HG03066 (cell line): ENCODE measurements around the gene PLA2G4C.

Source experiments
- ATAC-seq: cut with Tn5 transposase; IDR thresholded peaks from one replicate; pipeline ENCODE4 v1.9.1; 2021; ENCODE audit warnings: low read depth; ENCODE audit not compliant: unreplicated experiment

PLA2G4C gene

DNA sequence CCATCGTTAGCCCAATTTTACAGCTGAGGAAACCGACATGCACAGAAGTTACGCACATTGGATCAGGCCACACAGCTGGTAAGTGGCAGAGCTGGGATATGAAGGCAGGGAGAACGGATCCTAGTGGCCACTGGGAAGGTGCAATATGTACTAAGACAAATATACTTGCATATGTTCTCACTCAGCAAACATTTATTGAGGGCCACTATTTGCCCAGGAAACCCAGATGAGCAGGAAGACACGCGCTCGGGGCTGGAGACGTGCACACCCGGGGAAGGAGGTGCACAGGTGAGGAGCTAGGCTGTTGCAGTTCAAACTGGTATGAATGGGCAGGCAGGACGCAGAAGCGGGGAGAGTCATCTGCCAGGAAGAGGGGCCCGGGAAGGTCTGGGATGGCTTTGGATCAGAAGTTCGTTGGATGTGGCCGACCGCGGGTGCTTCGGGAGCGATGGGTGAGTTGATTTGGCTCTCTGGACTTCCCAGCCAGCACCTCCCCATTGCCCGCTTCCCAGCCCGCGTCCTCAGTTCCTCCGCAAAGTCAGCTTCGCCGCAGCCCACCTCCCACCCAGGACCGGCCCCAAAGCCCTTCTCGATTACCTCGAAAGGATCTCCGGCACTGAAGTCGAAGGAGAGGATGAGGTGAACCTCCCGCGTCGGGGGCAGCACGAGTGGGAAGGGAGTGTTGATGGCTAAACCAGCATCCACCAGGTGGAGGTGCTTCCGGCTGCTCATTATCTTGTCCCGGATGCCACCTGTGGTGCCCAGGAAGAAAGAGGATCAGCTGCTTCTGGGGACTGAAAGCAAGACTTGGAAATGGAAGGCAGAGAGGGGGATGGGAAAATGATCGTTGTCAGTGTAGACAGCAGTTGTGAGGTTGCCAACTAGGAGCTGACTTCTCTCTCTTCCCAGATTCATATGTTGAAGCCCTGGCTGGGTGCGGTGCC lies 48.9 kb downstream of the PLA2G4C start:
- no peak for ATAC-seq

DNA sequence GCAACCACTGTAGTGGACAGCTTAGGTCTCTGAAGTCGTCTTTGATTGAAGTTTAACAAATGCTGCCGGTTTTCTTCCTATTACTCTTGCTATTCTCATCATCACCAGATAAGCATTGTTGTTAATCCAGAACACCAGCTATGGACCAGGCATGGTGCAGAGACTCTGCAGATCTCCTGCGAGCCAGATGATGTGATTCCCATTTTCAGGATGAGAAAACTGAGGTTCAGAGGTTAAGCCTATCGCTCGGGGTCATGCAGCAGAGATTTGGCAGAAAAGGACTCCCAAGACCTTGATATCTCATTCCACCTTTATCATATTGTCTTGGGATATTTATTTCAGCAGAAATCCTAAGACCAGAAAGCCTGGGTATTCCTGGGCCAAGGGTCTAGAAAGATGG lies 50.2 kb downstream of the PLA2G4C start:
- ATAC-seq, result no peak

DNA sequence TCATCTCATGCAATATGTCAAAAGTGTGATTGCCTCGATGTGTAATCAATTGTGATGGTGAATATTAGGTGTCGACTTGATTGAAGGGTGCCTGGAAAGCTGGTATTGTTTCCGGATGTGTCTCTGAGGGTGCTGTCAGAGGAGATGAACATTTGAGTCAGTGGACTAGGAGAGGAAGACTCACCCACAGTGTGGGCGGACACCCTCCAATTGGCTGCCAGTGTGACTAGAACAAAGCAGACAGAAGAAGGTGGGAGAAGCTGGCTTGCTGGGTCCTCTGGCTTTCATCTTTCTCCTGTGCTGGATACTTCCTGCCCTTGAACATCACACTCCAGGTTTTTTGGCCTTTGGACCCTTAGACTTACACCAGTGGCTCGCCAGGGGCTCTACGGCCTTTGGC lies 51.3 kb downstream of the PLA2G4C start:
- ATAC-seq, result no peak

DNA sequence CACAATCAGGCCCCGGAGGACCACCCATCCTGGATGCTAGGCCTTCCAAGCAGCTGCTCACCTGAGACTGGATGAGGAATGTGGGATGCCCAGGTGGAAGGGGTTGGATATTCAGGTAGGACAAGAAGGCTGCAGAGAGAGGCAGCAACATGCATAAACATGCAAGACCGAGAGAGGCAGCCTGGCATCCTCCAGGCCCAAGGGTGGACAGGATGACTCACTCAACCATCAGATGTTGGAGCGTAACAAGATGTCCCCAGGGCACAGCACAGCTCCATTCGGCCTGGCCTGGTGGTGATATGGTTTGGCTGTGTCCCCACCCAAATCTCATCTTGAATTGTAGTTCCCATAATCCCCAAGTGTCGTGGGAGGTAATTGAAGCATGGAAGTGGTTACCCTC lies 56.8 kb downstream of the PLA2G4C start:
- no peak for ATAC-seq

DNA sequence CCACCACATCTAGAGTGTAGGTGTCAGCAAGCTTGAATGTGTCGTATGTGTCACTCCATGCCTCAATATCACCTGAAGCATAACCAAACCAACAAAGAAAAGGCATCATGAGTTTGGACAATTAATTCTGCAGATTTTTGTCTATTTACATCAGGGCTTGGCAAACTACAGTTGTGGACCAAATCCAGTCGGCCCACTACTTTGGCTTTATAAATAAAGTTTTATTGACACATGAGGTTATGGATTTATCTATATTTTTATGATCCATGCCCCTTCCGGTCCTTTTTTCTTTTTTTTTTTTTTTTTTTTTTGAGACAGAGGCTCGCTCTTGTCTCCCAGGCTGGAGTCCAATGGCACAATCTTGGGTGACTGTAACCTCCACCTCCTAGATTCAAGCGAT lies 57.5 kb downstream of the PLA2G4C start:
- no peak for ATAC-seq

DNA sequence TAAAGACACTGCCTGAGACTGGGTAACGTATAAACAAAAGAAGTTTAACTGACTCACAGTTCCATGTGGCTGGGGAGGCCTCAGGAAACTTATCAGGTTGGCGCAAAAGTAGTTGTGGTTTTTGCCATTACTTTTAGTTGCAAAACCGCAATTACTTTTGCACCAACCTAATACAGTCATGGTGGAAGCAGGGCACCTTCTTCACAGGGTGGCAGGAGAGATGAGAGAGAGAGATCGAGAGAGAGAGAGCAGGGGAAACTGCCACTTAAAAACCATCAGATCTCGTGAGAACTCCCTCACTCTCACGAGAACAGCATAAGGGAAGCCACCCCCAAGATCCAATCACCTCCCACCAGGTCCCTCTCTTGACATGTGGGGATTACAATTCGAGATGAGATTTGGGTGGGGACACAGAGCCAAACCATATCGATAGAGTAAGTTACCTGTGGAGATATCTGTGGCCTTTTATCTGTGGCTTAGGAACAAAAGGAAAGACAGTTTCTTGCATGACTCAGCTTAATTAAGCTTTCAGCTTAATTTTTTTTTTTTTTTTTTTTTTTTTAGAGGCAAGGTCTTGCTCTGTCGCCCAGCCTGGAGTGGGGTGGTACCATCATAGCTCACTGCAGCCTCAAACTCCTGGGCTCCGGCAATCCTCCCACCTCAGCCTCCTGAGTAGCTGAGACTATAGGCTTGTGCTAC lies 59.1 kb downstream of the PLA2G4C start:
- no peak for ATAC-seq

DNA sequence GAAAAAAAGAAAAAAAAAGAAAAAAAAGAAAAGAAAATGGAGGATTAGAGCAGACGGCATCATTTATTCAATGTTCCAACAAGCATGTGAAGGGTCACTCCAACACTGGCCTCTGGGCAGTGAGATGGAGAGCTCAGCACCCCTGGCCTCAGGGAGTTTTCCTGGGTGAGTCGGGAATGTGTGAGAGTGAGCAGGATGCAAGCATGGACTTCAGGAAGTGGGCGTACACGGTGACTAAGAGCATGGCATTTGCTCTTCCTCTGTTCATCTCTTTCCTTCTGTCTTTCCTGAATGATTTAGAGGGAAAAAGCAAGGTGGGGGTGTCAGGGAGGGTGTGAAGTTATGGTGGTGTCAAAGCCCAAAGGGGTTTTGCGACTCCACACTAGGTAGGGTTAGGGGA lies 66.1 kb downstream of the PLA2G4C start:
- ATAC-seq, result no peak

DNA sequence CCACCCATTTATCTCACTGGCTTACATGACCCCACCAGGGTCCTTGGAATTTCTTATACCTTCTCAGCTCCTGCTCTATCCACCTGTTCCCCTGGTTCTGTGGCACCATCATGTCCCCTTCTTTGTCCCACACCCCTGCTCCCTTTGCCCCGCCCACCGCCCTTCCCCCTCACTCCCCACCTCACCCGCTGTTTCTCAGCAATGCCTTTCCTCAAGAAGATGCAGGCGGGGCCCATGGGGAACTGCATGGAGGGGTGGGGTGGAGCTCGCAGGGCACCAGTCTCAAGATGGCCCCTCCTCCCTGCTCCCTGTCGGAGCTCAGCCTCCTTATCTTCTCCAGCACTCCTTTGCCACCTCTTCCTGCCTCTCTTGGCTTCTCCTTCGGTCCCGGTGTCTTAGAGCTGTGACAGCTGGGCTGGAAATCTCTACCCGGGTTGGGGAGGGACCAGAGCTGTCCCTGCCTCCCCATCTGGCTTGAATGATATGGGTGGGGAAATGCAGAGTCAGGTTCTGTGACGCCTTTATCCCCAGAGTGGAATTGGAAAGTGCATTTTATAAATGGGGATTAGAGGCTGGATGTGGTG lies 66.8 kb downstream of the PLA2G4C start, which contains the start of gene CABP5:
Gene CABP5 (minus strand): TSS at position 405 of the 584 bp plus-strand sequence. CDS start 157 bp downstream, at position 248.
- no peak for ATAC-seq

DNA sequence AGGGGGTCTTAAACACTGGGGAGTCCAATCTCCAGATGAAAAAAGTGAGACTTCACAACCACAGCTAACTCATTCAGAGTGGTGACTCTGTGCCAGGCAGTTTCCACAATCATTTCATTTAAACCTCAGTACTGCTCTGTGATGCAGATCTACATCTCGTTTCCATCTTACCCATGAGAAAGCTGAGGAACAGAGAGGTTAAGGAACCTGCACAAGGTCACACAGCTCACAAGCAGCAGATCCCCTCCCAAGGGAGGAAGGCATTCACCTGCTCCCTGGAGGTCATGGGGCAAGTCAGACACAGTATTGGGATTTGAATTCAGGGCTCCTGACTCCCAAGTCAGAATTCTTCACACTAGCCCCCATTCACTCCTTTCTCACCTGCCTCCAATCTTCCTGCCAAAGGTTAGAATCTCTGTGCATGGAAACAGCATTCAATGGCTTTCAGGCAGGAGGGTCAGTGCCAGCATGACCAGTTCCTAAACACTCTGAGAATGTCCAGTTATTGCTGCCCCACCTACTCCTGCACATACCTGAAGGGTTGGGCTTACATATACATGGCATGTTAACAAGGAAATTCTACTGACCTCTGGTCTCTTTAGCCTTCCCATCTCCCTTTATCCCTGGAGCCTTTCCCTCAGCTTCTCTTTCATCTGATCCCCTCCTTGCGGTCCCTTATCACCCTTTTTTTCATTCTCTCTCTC lies 68.6 kb downstream of the PLA2G4C start:
- no peak for ATAC-seq

DNA sequence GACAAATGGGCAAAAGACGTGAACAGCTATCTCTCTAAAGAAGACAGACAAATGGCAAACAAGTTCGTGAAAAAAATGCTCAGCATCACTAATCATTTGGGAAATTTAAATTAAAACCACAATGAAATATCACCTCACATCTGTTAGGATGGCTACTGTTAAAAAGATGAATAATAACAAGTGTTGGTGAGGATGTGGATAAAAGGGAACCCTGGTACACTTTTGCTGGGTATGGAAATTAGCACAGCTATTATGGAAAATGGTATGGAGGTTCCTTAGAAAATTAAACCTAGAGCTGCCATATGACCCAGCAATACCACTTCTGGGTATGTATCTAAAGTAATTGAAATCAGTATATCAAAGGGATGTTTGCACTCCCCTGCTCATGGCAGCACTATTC lies 73.9 kb downstream of the PLA2G4C start:
- ATAC-seq, result no peak

DNA sequence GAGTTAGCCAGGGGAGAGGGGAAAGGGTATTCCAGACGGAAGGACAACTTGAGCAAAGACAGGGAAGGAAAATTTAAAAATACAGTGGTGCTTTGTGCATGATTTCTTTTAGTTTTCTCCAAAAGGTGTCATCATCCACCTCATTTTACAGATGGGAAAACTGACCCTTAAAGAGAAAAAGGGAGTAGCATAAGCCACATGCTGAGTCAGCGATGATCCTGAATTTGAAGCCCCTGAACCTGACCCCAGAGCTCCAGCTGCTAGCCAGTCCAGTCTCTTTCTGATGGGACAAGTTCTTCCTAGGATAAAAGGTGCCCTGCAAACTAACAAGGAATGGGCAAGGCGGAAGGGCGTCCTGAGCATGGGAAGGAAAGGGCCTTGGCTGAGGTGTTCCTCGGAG lies 77.0 kb downstream of the PLA2G4C start:
- no peak for ATAC-seq

DNA sequence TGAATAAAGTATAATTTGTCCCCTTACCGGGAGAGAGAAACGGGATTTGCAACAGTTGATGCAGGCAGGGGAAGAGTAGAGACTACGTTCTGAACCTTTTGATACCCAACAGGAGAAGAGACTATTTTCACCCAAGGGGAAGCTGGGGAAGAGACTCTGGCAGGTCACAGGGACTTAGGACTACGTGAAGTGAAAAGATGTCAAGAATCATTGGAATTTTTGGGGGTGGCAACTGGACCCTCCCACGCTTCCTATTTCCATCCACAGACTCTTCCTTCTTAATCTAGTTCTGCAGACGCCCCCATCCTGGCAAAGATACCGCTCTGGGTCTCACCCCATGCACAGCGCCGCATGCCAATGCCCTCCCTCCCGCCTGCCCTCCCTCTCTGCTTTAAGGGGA lies 80.5 kb downstream of the PLA2G4C start:
- ATAC-seq, result no peak

DNA sequence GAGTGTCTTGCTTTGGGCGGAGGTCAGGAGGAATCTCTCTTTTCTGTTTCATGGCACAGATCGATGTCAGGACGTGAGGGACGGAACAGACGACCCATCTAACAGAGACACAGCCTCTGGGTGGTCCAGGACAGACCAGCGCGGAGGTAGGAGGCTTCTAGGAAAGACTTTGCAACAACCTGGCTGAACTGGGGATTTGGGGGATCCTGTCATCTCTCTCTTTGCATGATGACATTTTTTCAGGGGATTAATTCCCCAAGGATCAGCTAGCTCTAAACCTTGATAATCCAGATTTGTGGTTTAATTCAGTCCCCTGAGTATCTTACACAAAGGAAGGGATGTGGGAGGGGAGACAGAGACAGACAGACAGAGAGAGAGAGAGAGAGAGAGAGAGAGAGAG lies 81.2 kb downstream of the PLA2G4C start:
- no peak for ATAC-seq

DNA sequence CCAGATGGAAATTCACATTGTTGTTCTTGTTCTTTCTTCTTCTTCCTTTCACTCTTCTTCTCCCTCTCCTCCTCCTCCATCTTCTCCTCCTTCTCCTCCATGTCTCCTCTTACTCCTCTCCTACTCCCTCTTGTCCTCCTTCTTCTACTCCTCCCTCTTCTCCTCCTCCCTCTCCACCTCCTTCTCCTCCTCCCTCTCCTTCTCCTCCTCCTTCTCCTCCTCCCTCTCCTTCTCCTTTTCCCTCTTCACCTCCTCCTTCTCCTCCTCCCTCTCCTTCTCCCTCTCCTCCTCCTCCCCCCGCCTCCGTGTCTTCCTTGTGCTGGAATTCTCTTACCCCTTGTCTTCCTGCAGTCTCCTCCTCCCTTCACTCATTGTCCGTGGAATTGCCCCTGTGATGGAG lies 85.1 kb downstream of the PLA2G4C start:
- no peak for ATAC-seq

DNA sequence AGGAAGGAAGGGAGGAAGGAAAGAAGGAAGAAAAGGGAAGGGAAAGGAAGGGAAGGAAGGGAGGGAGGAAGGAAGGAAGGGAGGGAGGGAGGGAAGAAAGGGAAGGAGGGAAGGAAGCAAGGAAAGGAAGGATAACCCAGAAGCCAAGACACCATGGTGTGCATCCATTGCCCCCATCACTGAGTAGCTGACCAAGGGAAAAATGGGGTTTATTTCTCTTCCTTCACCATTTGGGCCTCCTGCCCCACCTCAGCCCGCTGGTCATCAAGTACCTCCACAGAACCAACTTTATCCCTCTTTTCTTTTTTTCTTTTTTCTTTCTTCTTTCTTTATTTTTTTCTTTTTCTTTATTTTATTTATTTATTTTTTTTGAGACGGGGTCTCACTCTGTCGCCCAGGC lies 87.1 kb downstream of the PLA2G4C start:
- no peak for ATAC-seq

DNA sequence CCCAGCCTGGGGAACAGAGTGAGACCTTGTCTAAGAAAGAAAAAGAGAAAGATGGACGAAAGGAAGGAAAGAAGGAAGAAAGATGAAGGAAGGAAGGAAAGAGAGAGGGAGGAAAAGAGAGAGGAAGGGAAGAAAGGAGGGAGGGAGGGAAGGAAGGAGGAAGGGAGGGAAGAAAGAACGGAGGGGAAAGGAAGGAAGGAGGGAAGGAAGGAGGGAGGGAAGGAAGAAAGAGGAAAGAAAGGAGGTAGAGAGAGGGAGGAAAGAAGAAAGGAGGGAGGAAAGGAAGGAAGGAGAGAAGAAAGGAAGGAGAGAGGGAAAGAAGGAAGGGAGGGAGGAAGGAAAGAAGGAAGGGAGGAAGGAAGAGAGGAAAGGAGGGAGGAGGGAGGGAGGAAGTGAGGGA lies 87.6 kb downstream of the PLA2G4C start:
- ATAC-seq, result no peak

DNA sequence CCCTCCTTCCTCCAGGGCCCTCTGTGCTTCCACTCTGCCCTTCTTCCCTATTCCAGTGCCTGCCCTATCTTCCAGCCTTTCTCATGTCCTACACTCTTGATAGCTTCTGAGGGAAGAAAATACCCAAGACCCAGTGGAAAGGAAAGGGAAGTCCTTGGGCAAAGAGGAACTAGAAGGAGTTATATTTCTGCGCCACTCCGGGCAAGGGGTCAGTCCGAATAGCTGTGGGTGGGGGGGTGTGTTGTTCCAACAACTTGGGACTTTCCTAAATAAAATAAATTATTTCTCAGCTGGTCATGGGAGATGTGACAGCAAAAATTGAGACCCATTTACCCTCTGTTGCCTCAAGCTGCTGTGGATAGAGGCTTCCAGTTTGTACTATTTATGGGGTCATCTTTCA lies 89.9 kb downstream of the PLA2G4C start:
- ATAC-seq, result no peak

DNA sequence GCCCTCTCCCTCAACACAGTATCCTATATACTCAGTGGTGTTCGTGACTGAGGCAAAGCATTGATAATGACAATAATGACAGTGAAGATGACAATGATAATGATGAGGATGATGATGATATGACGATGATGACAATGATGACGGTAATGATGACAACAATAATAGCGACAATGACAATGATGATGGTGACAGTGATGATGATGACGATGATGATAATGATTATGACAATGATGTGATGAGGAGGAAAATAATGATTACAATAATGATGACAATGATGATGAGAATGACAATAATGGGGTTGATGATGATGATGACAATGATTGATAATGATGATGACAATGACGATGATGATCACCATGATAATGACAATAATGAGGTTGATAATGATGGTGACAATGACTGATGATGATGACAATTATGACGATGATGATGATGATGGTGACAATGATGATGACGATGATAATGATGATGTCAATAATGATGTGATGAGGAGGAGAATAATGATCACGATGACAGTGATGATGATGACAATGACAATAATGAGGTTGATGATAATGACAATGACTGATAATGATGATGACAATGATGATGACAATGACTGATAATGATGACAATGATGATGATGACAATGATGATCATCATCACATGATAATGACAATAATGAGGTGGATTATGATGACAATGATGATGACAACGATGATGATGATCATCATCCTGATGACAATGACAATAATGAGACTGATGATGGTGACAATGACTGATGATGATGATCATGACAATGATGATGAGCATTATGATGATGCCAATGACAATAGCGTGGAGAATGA lies 99.5 kb downstream of the PLA2G4C start:
- ATAC-seq, result no peak

DNA sequence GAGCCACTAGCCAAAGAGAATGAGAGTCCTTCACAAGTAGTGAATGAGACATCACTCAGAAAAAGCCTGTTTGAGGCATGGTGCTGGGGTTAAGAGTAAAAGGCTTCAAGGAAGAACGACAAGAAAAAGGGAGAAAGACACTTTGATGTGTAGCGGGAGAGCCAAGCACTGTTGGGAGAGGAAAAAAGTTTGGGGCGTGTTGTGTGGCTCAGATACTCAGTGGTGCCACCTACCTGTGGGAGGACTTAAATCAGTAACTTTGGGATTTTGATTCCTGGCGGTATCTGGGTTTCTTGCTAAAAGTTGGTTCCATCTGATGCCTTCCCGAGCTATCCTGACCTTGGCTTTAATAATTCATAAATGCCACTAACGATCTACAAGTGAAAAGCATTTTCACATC lies 103.9 kb downstream of the PLA2G4C start:
- ATAC-seq, result no peak

DNA sequence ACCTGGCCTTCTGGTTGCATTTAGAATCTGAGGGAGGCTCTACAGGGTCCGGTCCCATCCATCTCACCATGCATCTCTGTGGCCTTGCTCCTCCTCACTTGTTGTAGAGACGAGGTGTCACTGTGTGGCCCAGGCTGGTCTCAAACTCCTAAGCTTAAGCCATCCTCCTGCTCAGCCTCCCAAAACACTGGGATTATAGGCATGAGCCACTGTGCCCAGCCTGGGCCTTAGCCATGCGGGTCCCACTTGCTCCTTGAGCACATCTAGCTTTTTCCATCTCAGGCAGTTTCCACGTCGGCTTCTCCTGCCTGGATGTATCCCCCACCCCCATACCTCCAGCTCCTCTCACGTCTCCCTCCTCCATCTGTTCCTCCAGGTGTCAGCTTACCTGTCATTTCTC lies 106.4 kb downstream of the PLA2G4C start:
- ATAC-seq, result no peak
